B cell (primary cell): ENCODE measurements around the gene CPNE2. TPM values are rescaled to one million over a fixed set of nuclear protein-coding genes. Genes with fewer than 3 reads are reported as not detected.

Experiments used
- ATAC-seq: fragments of 200-7000 bp; cut with Tn5 transposase; one replicate; pipeline ENCODE4 v1.10.0; 2021; ENCODE audit warnings: low read depth, mild to moderate bottlenecking, moderate number of reproducible peaks, moderate library complexity
- CTCF ChIA-PET: fragments of 350-600 bp; sonication (Branson Sonifier 250); formaldehyde crosslinking; loops from one replicate; lab custom pipeline; 2021; ENCODE audit warnings: antibody characterized with exemption, inconsistent platforms; lab: Charles Lee
- POLR2A ChIA-PET: fragments of 350-600 bp; sonication (Branson Sonifier 250); formaldehyde crosslinking; loops from one replicate; lab custom pipeline; 2021; ENCODE audit warnings: antibody characterized with exemption; lab: Charles Lee
- DNase-seq: peaks from one replicate; pipeline ENCODE4 v3.0.0; 2013
- H2AFZ ChIP-seq: 2 replicates; pipeline ENCODE4 v1.6.1; 2012; ENCODE audit warnings: mild to moderate bottlenecking, low read depth, low read length; ENCODE audit not compliant: insufficient read depth, poor library complexity, severe bottlenecking
- H3K27ac ChIP-seq, 2 donors: 1 replicate in 1 of 2; 2 replicates in 1 of 2; pipeline ENCODE4 v1.5.1; 2012 to 2013; ENCODE audit warnings: low read length in 2 of 2, mild to moderate bottlenecking in 2 of 2, moderate library complexity in 1 of 2
- H3K27me3 ChIP-seq, 4 experiments: fragments of 200-600 bp in 1 of 4; sonication (generic) in 1 of 4; replicated peaks in 1 of 4; 1 replicate in 2 of 4; 2 replicates in 2 of 4; pipeline versions ENCODE4 v1.6.1 to v1.7.0; 2013 to 2016; ENCODE audit warnings: low read length in 3 of 4, mild to moderate bottlenecking in 2 of 4, mixed read lengths in 1 of 4, moderate library complexity in 1 of 4; ENCODE audit not compliant: insufficient read depth in 4 of 4, control insufficient read depth in 3 of 4; ENCODE audit errors: control extremely low read depth in 1 of 4
- H3K36me3 ChIP-seq, 2 experiments: replicated peaks in 1 of 2; 1 replicate in 1 of 2; 2 replicates in 1 of 2; pipeline versions ENCODE4 v1.6.1 to v1.7.1; 2013; ENCODE audit warnings: low read length in 1 of 2; ENCODE audit not compliant: insufficient read depth in 2 of 2, control insufficient read depth in 1 of 2; ENCODE audit errors: control extremely low read depth in 1 of 2, extremely low read depth in 1 of 2
- H3K4me1 ChIP-seq, 2 donors: fragments of 200-600 bp in 1 of 2; sonication (generic) in 1 of 2; 1 replicate in 1 of 2; 2 replicates in 1 of 2; pipeline versions ENCODE4 v1.5.1 to v1.6.1; 2013 to 2017; ENCODE audit warnings: low read length in 2 of 2; ENCODE audit not compliant: control insufficient read depth in 2 of 2, insufficient read depth in 2 of 2
- H3K4me2 ChIP-seq: replicated peaks from 2 replicates; pipeline ENCODE3; 2012; ENCODE audit warnings: mild to moderate bottlenecking, low read depth, low read length; ENCODE audit not compliant: poor library complexity, severe bottlenecking
- H3K4me3 ChIP-seq, 5 experiments: fragments of 200-600 bp in 1 of 5; sonication (generic) in 1 of 5; 1 replicate in 3 of 5; 2 replicates in 2 of 5; pipeline versions ENCODE4 v1.5.1 to v1.7.0; 2011 to 2016; ENCODE audit warnings: low read length in 4 of 5, mild to moderate bottlenecking in 4 of 5, low read depth in 2 of 5, control low read depth in 1 of 5, moderate library complexity in 1 of 5; ENCODE audit not compliant: insufficient read depth in 1 of 5; ENCODE audit errors: control extremely low read depth in 1 of 5, extremely low read depth in 1 of 5
- H3K79me2 ChIP-seq: fragments of 200-600 bp; sonication (generic); one replicate; pipeline ENCODE4 v1.6.0; 2016; ENCODE audit warnings: low read length; ENCODE audit not compliant: control insufficient read depth, insufficient read depth
- H3K9ac ChIP-seq: fragments of 200-600 bp; sonication (generic); 2 replicates; pipeline ENCODE4 v1.6.1; 2017; ENCODE audit warnings: mild to moderate bottlenecking, low read length, moderate library complexity
- H3K9me3 ChIP-seq, 3 donors: one replicate each; pipeline versions ENCODE4 v1.6.1 to v1.7.1; 2013; ENCODE audit warnings: low read length in 2 of 3; ENCODE audit not compliant: control insufficient read depth in 2 of 3, insufficient read depth in 1 of 3; ENCODE audit errors: control extremely low read depth in 1 of 3
- H4K20me1 ChIP-seq: 2 replicates; pipeline ENCODE4 v1.6.0; 2012; ENCODE audit warnings: mild to moderate bottlenecking, low read length; ENCODE audit not compliant: insufficient read depth, control insufficient read depth, poor library complexity, severe bottlenecking
- H3K27ac Mint-ChIP-seq: one replicate; pipeline ENCODE4 v1.8.0; 2021; ENCODE audit warnings: mixed read lengths
- H3K27me3 Mint-ChIP-seq: one replicate; pipeline ENCODE4 v1.8.0; 2021; ENCODE audit warnings: mixed read lengths
- H3K4me1 Mint-ChIP-seq: one replicate; pipeline ENCODE4 v1.8.0; 2021; ENCODE audit warnings: mixed read lengths
- H3K4me3 Mint-ChIP-seq: one replicate; pipeline ENCODE4 v1.8.0; 2021; ENCODE audit warnings: mixed read lengths
- H3K9me3 Mint-ChIP-seq: one replicate; pipeline ENCODE4 v1.8.0; 2022; ENCODE audit warnings: mixed read lengths; ENCODE audit not compliant: insufficient read depth
- EZH2 ChIP-seq: IDR thresholded peaks from 2 replicates; pipeline ENCODE4 v1.6.1; 2012; ENCODE audit warnings: borderline replicate concordance, low read depth, mild to moderate bottlenecking, moderate library complexity, low read length; ENCODE audit not compliant: insufficient read depth, poor library complexity, severe bottlenecking
- WGBS: methylation state at CpG from one replicate; pipeline ENCODE4 v1.1.5; 2013; ENCODE audit warnings: missing lambda C conversion rate; ENCODE audit not compliant: insufficient coverage; 5-methylcytosine and 5-hydroxymethylcytosine counted together
- intact Hi-C: fragments of 100-400 bp; cut with micrococcal nuclease; formaldehyde crosslinking; loops from one replicate; pipeline ENCODE4 v1.10.0; 2022
- polyA plus RNA-seq: library from polyadenylated mRNA; depleted of rRNA; stranded (reverse); fragments of >200 nt; gene quantifications from 2 replicates; pipeline ENCODE4 v1.2.3, GENCODE V29; 2012
- total RNA-seq, 2 donors: library from RNA; stranded (reverse); fragments of 120-200 nt in 1 of 2; gene quantifications; 1 replicate in 1 of 2; 2 replicates in 1 of 2; pipeline versions ENCODE4 v1.2.3 to v1.2.4, GENCODE V29; 2013 to 2022
- TF ChIP-seq, protein P1 (sequence below): fragments of 200-600 bp; IDR thresholded peaks from one replicate; pipeline ENCODE4 v1.8.0; 2022; ENCODE audit warnings: antibody characterized with exemption, mild to moderate bottlenecking

The CPNE2 gene
- total and polyA plus RNA-seq, 2 donors (not counting 1 experiment from before 2014, with no cell fraction given), result 1.5 to 2.9 TPM

DNA sequence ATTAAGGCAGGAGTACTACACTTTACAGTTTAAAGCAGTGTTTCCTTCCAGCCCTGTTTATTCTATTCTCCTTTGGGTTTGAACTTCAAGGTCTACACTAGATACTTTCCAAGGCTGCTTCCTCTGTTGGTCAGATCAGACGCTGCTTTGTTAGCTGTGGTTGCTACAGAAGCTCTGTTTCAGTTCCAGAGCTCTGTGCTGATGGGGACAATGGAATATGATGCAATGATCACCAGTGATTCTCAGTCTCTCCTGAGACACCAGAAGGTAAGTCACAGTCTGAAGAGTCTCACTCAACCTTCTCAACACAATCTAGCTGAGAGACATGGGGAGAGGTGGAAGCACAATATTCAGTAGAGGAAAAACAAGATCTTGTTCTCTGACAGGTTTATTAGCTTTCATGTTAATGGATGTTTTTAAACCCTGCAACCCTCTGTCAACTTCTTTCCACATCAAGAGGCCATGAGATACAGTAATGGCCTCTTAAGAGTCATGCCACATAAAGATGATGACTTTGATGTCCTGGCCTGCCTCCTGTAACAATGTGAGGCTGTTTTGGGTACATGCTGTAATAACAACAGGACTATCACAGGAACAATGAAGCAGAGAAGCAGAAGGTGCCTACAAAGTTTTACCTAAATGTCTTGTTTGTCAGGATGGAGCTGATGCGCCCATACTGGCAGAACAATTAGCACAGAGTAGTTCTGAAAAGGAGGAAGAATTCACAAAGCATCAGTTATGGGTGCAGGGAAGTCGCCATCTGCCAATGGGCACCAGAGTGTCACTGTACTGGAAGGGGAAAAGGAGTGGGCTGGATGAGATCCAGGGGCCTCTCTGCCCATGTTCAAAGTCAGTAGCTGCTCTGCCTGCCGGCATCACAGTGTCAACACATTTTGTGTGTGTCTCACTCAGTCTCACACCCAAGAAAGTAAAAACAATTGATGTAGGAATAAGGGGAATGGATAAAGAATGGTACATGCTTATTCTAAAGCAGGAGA, 60.0 kb downstream of the CPNE2 start:
- Histone ChIP-seq H3K4me3 (no peak overlapping the region), H3K4me1 (peaks cover 5 to 9% of the 10 kb centered on the region in 2 donors), H2AFZ (no peak overlapping the region), H3K36me3 (peaks cover 0 to 43% of the 10 kb centered on the region in 2 experiments), H3K27ac (no peak overlapping the region), H3K9me3 (no peaks in the 10 kb centered on the region), H3K9ac (no peak overlapping the region), H4K20me1 (peaks cover 6% of the 10 kb centered on the region), H3K27me3 (no peaks in the 10 kb centered on the region), H3K4me2 (no peak overlapping the region), H3K79me2 (no peaks in the 10 kb centered on the region)
- peaks cover 12% of the 10 kb centered on the region for H3K4me1 Mint-ChIP-seq
- ChIA-PET POLR2A (no interaction called here), CTCF (interaction anchor here (0.8 to 2.2 kb wide), 4 partner anchors 10 to 267 kb away, joined by 3 to 6 read pairs (median 4); no protein-coding TSS in a partner anchor)
- no peaks in the 10 kb centered on the region for H3K9me3 Mint-ChIP-seq
- ATAC-seq (no peak), DNase-seq (no peak)
- intact Hi-C loops, result no loop called here
- H3K27ac Mint-ChIP-seq, result no peak overlapping the region
- H3K27me3 Mint-ChIP-seq, result no peaks in the 10 kb centered on the region
- no peak overlapping the region for H3K4me3 Mint-ChIP-seq
- TF ChIP-seq, protein P1, sequence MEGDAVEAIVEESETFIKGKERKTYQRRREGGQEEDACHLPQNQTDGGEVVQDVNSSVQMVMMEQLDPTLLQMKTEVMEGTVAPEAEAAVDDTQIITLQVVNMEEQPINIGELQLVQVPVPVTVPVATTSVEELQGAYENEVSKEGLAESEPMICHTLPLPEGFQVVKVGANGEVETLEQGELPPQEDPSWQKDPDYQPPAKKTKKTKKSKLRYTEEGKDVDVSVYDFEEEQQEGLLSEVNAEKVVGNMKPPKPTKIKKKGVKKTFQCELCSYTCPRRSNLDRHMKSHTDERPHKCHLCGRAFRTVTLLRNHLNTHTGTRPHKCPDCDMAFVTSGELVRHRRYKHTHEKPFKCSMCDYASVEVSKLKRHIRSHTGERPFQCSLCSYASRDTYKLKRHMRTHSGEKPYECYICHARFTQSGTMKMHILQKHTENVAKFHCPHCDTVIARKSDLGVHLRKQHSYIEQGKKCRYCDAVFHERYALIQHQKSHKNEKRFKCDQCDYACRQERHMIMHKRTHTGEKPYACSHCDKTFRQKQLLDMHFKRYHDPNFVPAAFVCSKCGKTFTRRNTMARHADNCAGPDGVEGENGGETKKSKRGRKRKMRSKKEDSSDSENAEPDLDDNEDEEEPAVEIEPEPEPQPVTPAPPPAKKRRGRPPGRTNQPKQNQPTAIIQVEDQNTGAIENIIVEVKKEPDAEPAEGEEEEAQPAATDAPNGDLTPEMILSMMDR, result no peak
- TF ChIP-seq EZH2, result no peak
- WGBS, result 100% methylated on average over 2 of the region's 4 CpGs

DNA sequence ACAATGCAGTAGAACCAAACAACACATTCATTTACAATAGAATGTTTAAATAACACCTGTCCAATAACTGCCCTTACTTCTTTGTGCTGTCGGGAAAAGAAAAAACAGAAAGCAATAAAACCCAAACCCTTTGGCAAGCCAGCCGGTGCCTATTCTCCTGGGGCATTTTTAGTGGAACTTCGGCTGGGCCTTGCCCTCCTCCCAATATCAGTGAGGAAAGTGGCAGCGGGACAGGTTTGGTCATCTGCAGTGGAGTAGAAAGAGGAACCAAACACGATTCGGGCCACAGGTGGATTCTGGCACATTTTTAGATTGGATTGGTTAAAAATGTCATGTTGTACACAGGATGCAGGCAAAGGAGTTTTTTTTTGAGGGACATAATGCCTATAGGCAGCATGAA, 61.5 kb downstream of the CPNE2 start:
- no peaks in the 10 kb centered on the region for H3K4me1 Mint-ChIP-seq
- H3K4me2 ChIP-seq, result no peak overlapping the region
- no peaks in the 10 kb centered on the region for H3K4me1 ChIP-seq
- ChIA-PET POLR2A (no interaction called here), CTCF (interaction anchor here (2.2 kb wide), 1 partner anchor 12 kb away, joined by 6 read pairs; no protein-coding TSS in a partner anchor)
- H3K4me3 ChIP-seq, result no peak overlapping the region
- no peaks in the 10 kb centered on the region for H3K9me3 Mint-ChIP-seq
- no peak overlapping the region for H2AFZ ChIP-seq
- TF ChIP-seq, protein P1, result no peak
- no peak for TF ChIP-seq EZH2
- intact Hi-C loops, result no loop called here
- no peaks in the 10 kb centered on the region for H3K27me3 Mint-ChIP-seq
- peaks cover 3% of the 10 kb centered on the region for H3K79me2 ChIP-seq
- no peak overlapping the region for H3K9ac ChIP-seq
- no peak overlapping the region for H3K4me3 Mint-ChIP-seq
- ATAC-seq (no peak), DNase-seq (no peak)
- 85% methylated on average over 3 of the region's 6 CpGs for WGBS
- H3K27ac Mint-ChIP-seq, result no peak overlapping the region
- H3K27me3 ChIP-seq, result no peaks in the 10 kb centered on the region
- peaks cover 6% of the 10 kb centered on the region for H4K20me1 ChIP-seq
- H3K36me3 ChIP-seq, result peaks cover 0 to 56% of the 10 kb centered on the region in 2 experiments
- no peaks in the 10 kb centered on the region for H3K9me3 ChIP-seq
- no peak overlapping the region for H3K27ac ChIP-seq
